H9 (cell line): ENCODE measurements around the gene DBH. TPM values are rescaled to one million over a fixed set of nuclear protein-coding genes. Genes with fewer than 3 reads are reported as not detected.

Source experiments
- DNase-seq: peaks from one replicate; pipeline ENCODE4 v3.0.0-alpha.2; 2017
- H2AFZ ChIP-seq: one replicate; pipeline ENCODE4 v1.6.1; 2013; ENCODE audit warnings: mild to moderate bottlenecking, low read length, control low read depth, moderate library complexity
- H2AK5ac ChIP-seq: 2 replicates; pipeline ENCODE4 v1.6.1; 2013; ENCODE audit warnings: low read length, control low read depth, mixed read lengths; ENCODE audit not compliant: insufficient read length
- H2BK120ac ChIP-seq: one replicate; pipeline ENCODE4 v1.6.1; 2013; ENCODE audit warnings: low read depth, mild to moderate bottlenecking, low read length, control low read depth, inconsistent platforms; ENCODE audit not compliant: poor library complexity, severe bottlenecking
- H2BK12ac ChIP-seq: 2 replicates; pipeline ENCODE4 v1.6.1; 2013; ENCODE audit warnings: low read length, control low read depth, mixed read lengths, low read depth; ENCODE audit not compliant: insufficient read length
- H2BK15ac ChIP-seq: 2 replicates; pipeline ENCODE4 v1.6.1; 2013; ENCODE audit warnings: low read depth, low read length, control low read depth
- H2BK20ac ChIP-seq: one replicate; pipeline ENCODE4 v1.6.1; 2013; ENCODE audit warnings: low read depth, mild to moderate bottlenecking, low read length, control low read depth, inconsistent platforms; ENCODE audit not compliant: poor library complexity, severe bottlenecking
- H2BK5ac ChIP-seq: 2 replicates; pipeline ENCODE4 v1.6.1; 2013; ENCODE audit warnings: low read length, control low read depth, mixed read lengths; ENCODE audit not compliant: insufficient read length
- H3K14ac ChIP-seq: 2 replicates; pipeline ENCODE4 v1.6.1; 2013; ENCODE audit warnings: low read length, control low read depth; ENCODE audit not compliant: insufficient read depth
- H3K18ac ChIP-seq: 2 replicates; pipeline ENCODE4 v1.6.1; 2013; ENCODE audit warnings: low read depth, mild to moderate bottlenecking, mixed read lengths, low read length, control low read depth; ENCODE audit not compliant: insufficient read length
- H3K23ac ChIP-seq: 2 replicates; pipeline ENCODE4 v1.6.1; 2013; ENCODE audit warnings: low read length, control low read depth, mixed read lengths, low read depth; ENCODE audit not compliant: insufficient read length
- H3K23me2 ChIP-seq: 2 replicates; pipeline ENCODE4 v1.6.1; 2013; ENCODE audit warnings: low read depth, mild to moderate bottlenecking, mixed read lengths, low read length, control low read depth; ENCODE audit not compliant: insufficient read length, poor library complexity, severe bottlenecking
- H3K27ac ChIP-seq: 2 replicates; pipeline ENCODE4 v1.5.1; 2013; ENCODE audit warnings: low read length, control low read depth, mixed read lengths, low read depth; ENCODE audit not compliant: insufficient read length
- H3K27me3 ChIP-seq: 2 replicates; pipeline ENCODE4 v1.6.1; 2013; ENCODE audit warnings: low read length, control low read depth, inconsistent platforms; ENCODE audit not compliant: insufficient read depth
- H3K4ac ChIP-seq: 2 replicates; pipeline ENCODE4 v1.6.1; 2013; ENCODE audit warnings: low read depth, mild to moderate bottlenecking, control low read depth, inconsistent platforms, low read length, moderate library complexity
- H3K4me1 ChIP-seq: 2 replicates; pipeline ENCODE4 v1.6.1; 2013; ENCODE audit warnings: low read length, control low read depth, inconsistent platforms; ENCODE audit not compliant: insufficient read depth
- H3K4me2 ChIP-seq: 2 replicates; pipeline ENCODE4 v1.6.1; 2013; ENCODE audit warnings: low read length, control low read depth, mixed read lengths; ENCODE audit not compliant: insufficient read length, insufficient read depth
- H3K56ac ChIP-seq: 2 replicates; pipeline ENCODE4 v1.6.1; 2013; ENCODE audit warnings: low read depth, mild to moderate bottlenecking, mixed read lengths, low read length, control low read depth; ENCODE audit not compliant: insufficient read length
- H3K79me1 ChIP-seq: 2 replicates; pipeline ENCODE4 v1.6.1; 2013; ENCODE audit warnings: low read depth, mild to moderate bottlenecking, moderate library complexity, low read length, control low read depth, inconsistent platforms; ENCODE audit not compliant: insufficient read depth, poor library complexity, severe bottlenecking
- H3K79me2 ChIP-seq: 2 replicates; pipeline ENCODE4 v1.6.1; 2013; ENCODE audit warnings: low read length, control low read depth, inconsistent platforms; ENCODE audit not compliant: insufficient read depth
- H3K9ac ChIP-seq: 2 replicates; pipeline ENCODE4 v1.6.1; 2013; ENCODE audit warnings: low read length, control low read depth, mixed read lengths; ENCODE audit not compliant: insufficient read length; ENCODE audit errors: extremely low read depth
- H3K9me3 ChIP-seq: one replicate; pipeline ENCODE4 v1.6.1; 2013; ENCODE audit warnings: low read depth, low read length, inconsistent platforms; ENCODE audit not compliant: control insufficient read depth
- H3T11ph ChIP-seq: one replicate; pipeline ENCODE4 v1.6.1; 2013; ENCODE audit warnings: mild to moderate bottlenecking, low read length, control low read depth, inconsistent platforms
- H4K20me1 ChIP-seq: one replicate; pipeline ENCODE4 v1.6.1; 2013; ENCODE audit not compliant: control insufficient read depth, insufficient read length, insufficient read depth
- H4K5ac ChIP-seq: 2 replicates; pipeline ENCODE4 v1.6.1; 2013; ENCODE audit warnings: low read depth, mild to moderate bottlenecking, mixed read lengths, low read length, control low read depth; ENCODE audit not compliant: insufficient read length
- H4K8ac ChIP-seq: replicated peaks from 2 replicates; pipeline ENCODE4 v1.6.1; 2013; ENCODE audit warnings: low read length, control low read depth, mixed read lengths, low read depth; ENCODE audit not compliant: insufficient read length
- H4K91ac ChIP-seq: 2 replicates; pipeline ENCODE4 v1.6.1; 2013; ENCODE audit warnings: low read depth, mild to moderate bottlenecking, moderate library complexity, mixed read lengths, low read length, control low read depth; ENCODE audit not compliant: insufficient read length
- H3K27ac Mint-ChIP-seq, 3 experiments: 2 replicates in 2 of 3; 3 replicates in 1 of 3; pipeline ENCODE4 v1.8.0; 2020 to 2021; ENCODE audit warnings: mixed read lengths in 3 of 3, mild to moderate bottlenecking in 1 of 3, moderate library complexity in 1 of 3
- H3K27me3 Mint-ChIP-seq: 2 replicates; pipeline ENCODE4 v1.8.0; 2021; ENCODE audit warnings: low read depth, mild to moderate bottlenecking, moderate library complexity, mixed read lengths
- H3K36me3 Mint-ChIP-seq, 3 experiments: 2 replicates in 2 of 3; 3 replicates in 1 of 3; pipeline ENCODE4 v1.8.0; 2020 to 2021; ENCODE audit warnings: low read depth in 3 of 3, mixed read lengths in 3 of 3; ENCODE audit not compliant: insufficient read depth in 1 of 3
- H3K4me1 Mint-ChIP-seq, 2 experiments: 2 replicates each; pipeline ENCODE4 v1.8.0; 2020; ENCODE audit warnings: mixed read lengths in 2 of 2
- H3K4me3 Mint-ChIP-seq, 2 experiments: 2 replicates in 1 of 2; 3 replicates in 1 of 2; pipeline ENCODE4 v1.8.0; 2020 to 2021; ENCODE audit warnings: mild to moderate bottlenecking in 2 of 2, mixed read lengths in 2 of 2, moderate library complexity in 1 of 2
- H3K9me3 Mint-ChIP-seq, 2 experiments: 2 replicates in 1 of 2; 3 replicates in 1 of 2; pipeline ENCODE4 v1.8.0; 2020; ENCODE audit warnings: mild to moderate bottlenecking in 2 of 2, mixed read lengths in 2 of 2, moderate library complexity in 1 of 2
- WGBS: extraction: QIAGEN DNeasy Blood & Tissue Kit; methylation state at CpG from one replicate; pipeline ENCODE4 v1.1.7; 2013; ENCODE audit warnings: missing lambda C conversion rate, low lambda C conversion rate, mixed read lengths; ENCODE audit not compliant: insufficient read length; ENCODE audit errors: extremely low coverage; 5-methylcytosine and 5-hydroxymethylcytosine counted together
- total RNA-seq: library from RNA; stranded (reverse); gene quantifications from 2 replicates; pipeline ENCODE4 v1.2.1, GENCODE V29; 2021
- TF ChIP-seq, protein P1 (sequence below): fragments of 200-600 bp; sonication (generic); conservative IDR thresholded peaks from 3 replicates; pipeline ENCODE4 v1.8.0; 2021; ENCODE audit warnings: antibody characterized with exemption, mild to moderate bottlenecking

DBH gene
- total RNA-seq, 1 experiment from 2014 or later, result not detected

DNA sequence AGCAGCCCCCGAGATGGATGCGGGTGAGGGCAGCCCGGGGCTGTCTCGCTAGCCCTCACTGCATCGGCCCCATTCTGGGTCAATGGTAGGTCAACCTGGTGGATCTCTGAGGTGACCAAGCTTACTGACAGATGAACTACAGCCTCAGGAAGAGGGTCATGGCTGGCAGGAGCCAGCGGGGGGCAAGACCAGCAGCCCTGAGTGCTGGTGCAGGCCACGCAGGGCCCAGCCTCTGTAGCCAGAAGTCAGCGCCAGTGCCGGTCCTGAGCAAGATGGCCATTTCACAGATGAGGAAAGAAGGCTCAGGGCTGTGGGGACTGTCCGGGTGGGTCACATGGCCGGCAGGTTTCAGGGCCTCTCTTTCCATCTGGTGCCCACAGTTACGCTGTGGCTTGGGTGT is 5.1 kb upstream of the DBH start:
- Histone ChIP-seq H3K9ac (no peak overlapping the region), H2BK20ac (no peak overlapping the region), H3K4ac (no peak overlapping the region), H2AK5ac (no peak overlapping the region), H3K23me2 (no peaks in the 10 kb centered on the region), H3K79me2 (no peaks in the 10 kb centered on the region), H2BK5ac (no peak overlapping the region), H2AFZ (no peak overlapping the region), H4K91ac (no peak overlapping the region), H4K5ac (no peak overlapping the region), H2BK15ac (no peak overlapping the region), H2BK120ac (no peak overlapping the region), H3K27me3 (no peaks in the 10 kb centered on the region), H3K27ac (no peak overlapping the region), H3K9me3 (no peaks in the 10 kb centered on the region), H3K18ac (no peak overlapping the region), H3K14ac (no peak overlapping the region; the same call in 1 of the 2 replicates), H4K20me1 (no peaks in the 10 kb centered on the region), H2BK12ac (no peak overlapping the region), H3K79me1 (no peaks in the 10 kb centered on the region), H3T11ph (no peak overlapping the region), H3K4me2 (no peak overlapping the region), H3K56ac (no peak overlapping the region), H3K4me1 (peaks cover 9% of the 10 kb centered on the region), H4K8ac (no peak overlapping the region), H3K23ac (no peak overlapping the region)
- no peak for DNase-seq
- Mint-ChIP-seq H3K9me3 (peaks cover 8 to 12% of the 10 kb centered on the region in 2 experiments), H3K27ac (no peak overlapping the region), H3K27me3 (peaks cover 19% of the 10 kb centered on the region), H3K4me1 (peaks cover 11 to 24% of the 10 kb centered on the region in 2 experiments), H3K36me3 (peaks cover 0 to 4% (median 0%) of the 10 kb centered on the region in 3 experiments; a peak in 3 of 7 replicates), H3K4me3 (no peak overlapping the region)
- no CpG with 5 or more reads among the region's 12 CpGs for WGBS
- TF ChIP-seq, protein P1, sequence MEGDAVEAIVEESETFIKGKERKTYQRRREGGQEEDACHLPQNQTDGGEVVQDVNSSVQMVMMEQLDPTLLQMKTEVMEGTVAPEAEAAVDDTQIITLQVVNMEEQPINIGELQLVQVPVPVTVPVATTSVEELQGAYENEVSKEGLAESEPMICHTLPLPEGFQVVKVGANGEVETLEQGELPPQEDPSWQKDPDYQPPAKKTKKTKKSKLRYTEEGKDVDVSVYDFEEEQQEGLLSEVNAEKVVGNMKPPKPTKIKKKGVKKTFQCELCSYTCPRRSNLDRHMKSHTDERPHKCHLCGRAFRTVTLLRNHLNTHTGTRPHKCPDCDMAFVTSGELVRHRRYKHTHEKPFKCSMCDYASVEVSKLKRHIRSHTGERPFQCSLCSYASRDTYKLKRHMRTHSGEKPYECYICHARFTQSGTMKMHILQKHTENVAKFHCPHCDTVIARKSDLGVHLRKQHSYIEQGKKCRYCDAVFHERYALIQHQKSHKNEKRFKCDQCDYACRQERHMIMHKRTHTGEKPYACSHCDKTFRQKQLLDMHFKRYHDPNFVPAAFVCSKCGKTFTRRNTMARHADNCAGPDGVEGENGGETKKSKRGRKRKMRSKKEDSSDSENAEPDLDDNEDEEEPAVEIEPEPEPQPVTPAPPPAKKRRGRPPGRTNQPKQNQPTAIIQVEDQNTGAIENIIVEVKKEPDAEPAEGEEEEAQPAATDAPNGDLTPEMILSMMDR, result no peak
